Thyroid gland (tissue), 4 donors: ENCODE data around the gene NLE1.

Experiments
- CTCF ChIP-seq, 6 experiments: fragments of 200-600 bp in 3 of 6; fragments of 450-650 bp in 3 of 6; sonication (generic) in 3 of 6; IDR thresholded peaks; one replicate each; pipeline ENCODE4 v1.5.1; 2016 to 2019; ENCODE audit warnings: antibody characterized with exemption in 6 of 6, mild to moderate bottlenecking in 2 of 6, inconsistent platforms in 1 of 6, moderate library complexity in 1 of 6
- POLR2A ChIP-seq, 2 donors: fragments of 450-650 bp; IDR thresholded peaks; one replicate each; pipeline ENCODE4 v1.6.1; 2017; ENCODE audit warnings: antibody characterized with exemption in 2 of 2, mild to moderate bottlenecking in 2 of 2, moderate library complexity in 1 of 2

- no peak for TF ChIP-seq CTCF (IDR thresholded peaks at IDR 0.05)
- TF ChIP-seq POLR2A (IDR thresholded peaks at IDR 0.05), result no peak
Observed at GRCh38 chr17:35121315-35121714, 20.8 kb downstream of the NLE1 start, which contains the start of gene FNDC8.
